Uterus (tissue), 4 donors: ENCODE measurements around the gene ZSCAN10. TPM values are rescaled to one million over a fixed set of nuclear protein-coding genes. Genes with fewer than 3 reads are reported as not detected.

ENCODE experiments used
- DNase-seq, 2 donors: peaks; one replicate each; pipeline ENCODE4 v3.0.0-alpha.2; 2019 to 2020
- H3K27ac ChIP-seq, 2 donors: fragments of 200-600 bp; sonication (generic); 1 replicate in 1 of 2; 2 replicates in 1 of 2; pipeline ENCODE4 v1.5.1; 2016 to 2018
- H3K27me3 ChIP-seq, 2 donors: fragments of 200-600 bp; sonication (generic); one replicate each; pipeline ENCODE4 v1.5.1; 2018 to 2019; ENCODE audit warnings: control low read depth in 1 of 2
- H3K36me3 ChIP-seq, 2 donors: fragments of 200-600 bp; sonication (generic); one replicate each; pipeline ENCODE4 v1.5.1; 2019; ENCODE audit warnings: control low read depth in 1 of 2
- H3K4me1 ChIP-seq, 2 donors: fragments of 200-600 bp; sonication (generic); one replicate each; pipeline ENCODE4 v1.5.1; 2018 to 2019; ENCODE audit warnings: control low read depth in 1 of 2
- H3K4me3 ChIP-seq, 2 donors: fragments of 200-600 bp; sonication (generic); 1 replicate in 1 of 2; 2 replicates in 1 of 2; pipeline ENCODE4 v1.5.1; 2018 to 2019; ENCODE audit warnings: mild to moderate bottlenecking in 1 of 2
- H3K9me3 ChIP-seq, 2 donors: fragments of 200-600 bp; sonication (generic); one replicate each; pipeline ENCODE4 v1.5.1; 2019; ENCODE audit warnings: control low read depth in 1 of 2
- CTCF ChIP-seq, 4 experiments: fragments of 200-600 bp in 2 of 4; fragments of 450-650 bp in 2 of 4; sonication (generic) in 2 of 4; IDR thresholded peaks; one replicate each; pipeline ENCODE4 v1.5.1; 2016 to 2019; ENCODE audit warnings: antibody characterized with exemption in 4 of 4, mild to moderate bottlenecking in 2 of 4, moderate library complexity in 1 of 4
- POLR2A ChIP-seq, 2 donors: fragments of 450-650 bp; IDR thresholded peaks; one replicate each; pipeline ENCODE4 v1.6.1; 2016; ENCODE audit warnings: antibody characterized with exemption in 2 of 2, mild to moderate bottlenecking in 1 of 2, moderate library complexity in 1 of 2
- intact Hi-C: fragments of 100-400 bp; cut with DNase I; formaldehyde crosslinking; loops from one replicate; pipeline ENCODE4 v1.15.1; 2023; ENCODE audit warnings: low total_unique reads
- total RNA-seq, 4 donors: library from RNA; depleted of rRNA in 3 of 4; stranded (reverse); fragments of >200 nt in 3 of 4; gene quantifications; one replicate each; pipeline versions ENCODE4 v1.1.0 to v1.2.4, GENCODE V29; 2014 to 2023
- donor health status: DM: yes; HTN: yes; CAD: no.

ZSCAN10 gene
- total RNA-seq, 4 donors from 2014 or later: not detected

GRCh38 chr16:3119701-3120408 lies 20.8 kb upstream of the ZSCAN10 start:
- Histone ChIP-seq H3K36me3 (no peaks in the 10 kb centered on the region), H3K9me3 (no peaks in the 10 kb centered on the region), H3K4me3 (no peak overlapping the region), H3K27me3 (no peaks in the 10 kb centered on the region), H3K4me1 (peaks cover 0 to 5% of the 10 kb centered on the region in 2 donors), H3K27ac (no peak overlapping the region)
- TF ChIP-seq POLR2A (IDR thresholded peaks at IDR 0.05): no peak
- TF ChIP-seq CTCF (IDR thresholded peaks at IDR 0.05): no peak
- intact Hi-C loops: no loop called here
- no peak for DNase-seq

GRCh38 chr16:3119286-3119685 lies 20.2 kb upstream of the ZSCAN10 start:
- Histone ChIP-seq H3K36me3 (no peaks in the 10 kb centered on the region), H3K27me3 (no peaks in the 10 kb centered on the region), H3K9me3 (no peaks in the 10 kb centered on the region), H3K4me1 (peaks cover 0 to 5% of the 10 kb centered on the region in 2 donors), H3K27ac (no peak overlapping the region), H3K4me3 (no peak overlapping the region)
- intact Hi-C loops: no loop called here
- no peak for DNase-seq
- TF ChIP-seq POLR2A (IDR thresholded peaks at IDR 0.05) (no peak), CTCF (IDR thresholded peaks at IDR 0.05) (no peak)

GRCh38 chr16:3118846-3119245 lies 19.8 kb upstream of the ZSCAN10 start:
- H3K9me3 ChIP-seq: no peaks in the 10 kb centered on the region
- no peaks in the 10 kb centered on the region for H3K36me3 ChIP-seq
- no peak for DNase-seq
- H3K4me3 ChIP-seq: no peak overlapping the region
- H3K27me3 ChIP-seq: no peaks in the 10 kb centered on the region
- peaks cover 0 to 4% of the 10 kb centered on the region in 2 donors for H3K4me1 ChIP-seq
- TF ChIP-seq CTCF (IDR thresholded peaks at IDR 0.05) (no peak), POLR2A (IDR thresholded peaks at IDR 0.05) (no peak)
- intact Hi-C loops: no loop called here
- no peak overlapping the region for H3K27ac ChIP-seq

- no peak overlapping the region for H3K4me3 ChIP-seq
- no peaks in the 10 kb centered on the region for H3K9me3 ChIP-seq
- intact Hi-C loops: no loop called here
- DNase-seq: no peak
- TF ChIP-seq CTCF (IDR thresholded peaks at IDR 0.05): no peak
- no peak for TF ChIP-seq POLR2A (IDR thresholded peaks at IDR 0.05)
- no peaks in the 10 kb centered on the region for H3K4me1 ChIP-seq
- H3K27me3 ChIP-seq: no peaks in the 10 kb centered on the region
- H3K36me3 ChIP-seq: no peaks in the 10 kb centered on the region
- H3K27ac ChIP-seq: no peak overlapping the region
Measured at GRCh38 chr16:3118204-3118790, 19.2 kb upstream of the ZSCAN10 start.

- Histone ChIP-seq H3K36me3 (no peaks in the 10 kb centered on the region), H3K27me3 (no peaks in the 10 kb centered on the region), H3K4me3 (no peak overlapping the region), H3K4me1 (peaks cover 0 to 4% of the 10 kb centered on the region in 2 donors), H3K27ac (no peak overlapping the region), H3K9me3 (no peaks in the 10 kb centered on the region)
- DNase-seq: no peak
- TF ChIP-seq POLR2A (IDR thresholded peaks at IDR 0.05) (no peak), CTCF (IDR thresholded peaks at IDR 0.05) (no peak)
- intact Hi-C loops: no loop called here
Measured at GRCh38 chr16:3115561-3115960, 16.5 kb upstream of the ZSCAN10 start.
